ENCODE measurements around the gene EPM2A.
"Not testable (repeated sequence)": the region's sequence is repeated elsewhere in the genome, so short reads cannot be mapped to it uniquely, and the experiment has no call there.

Gene EPM2A

DNA sequence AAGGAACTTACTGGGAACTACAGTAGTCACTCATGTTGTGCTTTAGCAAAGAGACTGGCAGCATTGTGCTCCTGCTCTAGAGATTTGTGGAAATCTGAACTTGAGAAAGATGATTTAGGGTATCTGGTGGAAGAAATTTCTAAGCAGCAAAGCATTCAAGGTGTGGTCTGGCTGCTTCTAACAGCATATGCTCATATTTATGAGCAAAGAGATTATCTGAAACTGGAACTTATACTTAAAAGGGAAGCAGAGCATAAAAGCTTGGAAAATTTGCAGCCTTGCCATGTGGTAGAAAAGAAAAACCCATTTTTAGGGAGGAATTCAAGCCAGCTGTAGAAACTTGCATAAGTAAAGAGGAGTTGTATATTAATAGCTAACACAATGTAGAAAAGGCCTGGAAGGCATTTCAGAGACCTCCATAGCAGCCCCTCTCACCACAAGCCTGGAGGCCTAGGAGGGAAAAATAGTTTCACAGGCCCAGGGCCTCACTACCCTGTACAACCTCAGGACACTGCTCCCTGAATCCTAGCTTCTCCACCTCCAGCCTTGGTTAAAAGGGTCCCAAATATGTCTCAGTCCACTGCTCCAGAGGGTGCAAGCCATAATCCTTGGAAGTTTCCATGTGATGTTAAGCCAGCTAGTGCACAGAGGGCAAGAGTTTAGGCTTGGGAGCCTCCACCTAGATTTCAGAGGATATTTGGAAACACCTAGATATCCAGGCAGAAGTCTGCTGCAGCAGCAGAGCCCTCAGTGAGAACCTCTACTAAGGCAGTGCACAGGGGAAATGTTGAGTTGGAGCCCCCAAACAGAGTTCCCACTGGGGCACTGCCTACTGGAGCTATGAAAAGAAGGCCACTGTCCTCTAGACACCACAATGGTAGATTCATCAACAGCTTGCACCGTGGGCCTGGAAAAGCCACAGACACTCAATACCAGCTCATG is 6.6 kb downstream of the EPM2A start:
- DNase-seq: no peak

GRCh38 chr6:145727817-145728388 is 7.4 kb downstream of the EPM2A start:
- DNase-seq: no peak

- no peak for DNase-seq
These were observed 9.8 kb downstream of the EPM2A start for GRCh38 chr6:145725570-145725969.

GRCh38 chr6:145723646-145724045 is 11.7 kb downstream of the EPM2A start:
- DNase-seq: no peak

GRCh38 chr6:145722190-145722589 is 13.1 kb downstream of the EPM2A start:
- no peak for DNase-seq

GRCh38 chr6:145721144-145721543 is 14.2 kb downstream of the EPM2A start:
- DNase-seq: no peak

GRCh38 chr6:145715426-145715825 is 19.9 kb downstream of the EPM2A start:
- DNase-seq: no peak

GRCh38 chr6:145714731-145715130 is 20.6 kb downstream of the EPM2A start:
- no peak for DNase-seq

GRCh38 chr6:145713773-145714172 is 21.5 kb downstream of the EPM2A start:
- DNase-seq: no peak

DNA sequence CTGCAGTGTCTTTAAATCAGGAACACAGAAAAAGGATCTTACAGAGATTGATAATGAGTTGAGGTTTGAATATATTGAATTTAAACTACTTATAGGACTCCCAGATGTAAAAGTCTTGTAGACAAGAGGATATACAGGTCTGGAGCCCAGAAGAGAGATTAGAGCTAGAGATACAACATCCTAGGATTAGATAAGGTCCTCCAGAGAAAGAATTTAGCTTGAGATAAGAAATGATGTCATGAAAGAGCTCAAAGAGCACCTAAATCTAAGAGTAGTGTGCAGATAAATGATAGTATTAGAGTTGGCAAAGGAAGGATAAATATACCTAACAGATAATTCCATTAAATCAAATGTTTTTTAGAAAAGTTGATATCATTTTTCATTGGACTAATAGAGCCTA is 23.9 kb downstream of the EPM2A start:
- DNase-seq: no peak

GRCh38 chr6:145707397-145707796 is 27.9 kb downstream of the EPM2A start:
- no peak for DNase-seq

- no peak for DNase-seq
These were observed 29.8 kb downstream of the EPM2A start for GRCh38 chr6:145705561-145705960.

DNA sequence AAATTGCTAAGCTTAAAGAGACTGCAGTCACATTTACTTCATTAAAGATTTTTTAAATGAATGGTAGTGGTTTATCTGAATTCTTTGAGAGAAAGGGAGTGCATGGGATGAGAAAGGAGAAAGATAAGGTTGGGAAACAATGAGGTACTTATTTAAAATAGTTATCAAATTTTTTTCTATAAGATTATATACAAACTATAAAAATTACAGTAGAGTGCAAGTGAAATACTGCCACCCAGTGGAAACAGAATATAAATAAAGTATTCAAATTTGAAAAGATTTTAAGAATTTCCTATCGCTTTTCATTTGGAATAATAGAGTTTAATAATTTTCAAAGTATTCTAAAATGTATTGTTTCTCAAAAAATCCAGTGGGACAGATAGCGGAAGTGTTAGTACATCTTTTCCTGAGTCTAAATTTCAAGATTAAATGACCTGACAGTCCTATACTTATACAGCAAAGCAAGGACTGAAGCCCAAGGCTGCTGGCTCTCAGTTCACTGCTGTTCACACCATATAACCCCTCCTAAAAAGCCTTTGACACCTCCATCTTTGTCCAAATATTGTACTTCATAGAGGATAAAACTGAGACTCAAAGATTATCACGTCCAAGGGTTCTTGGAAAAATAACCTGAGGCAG is 31.1 kb downstream of the EPM2A start:
- no peak for DNase-seq

GRCh38 chr6:145699462-145699861 is 35.9 kb downstream of the EPM2A start:
- no peak for DNase-seq

- not testable (repeated sequence) for DNase-seq
These were observed 37.9 kb downstream of the EPM2A start for GRCh38 chr6:145697401-145697800.

DNA sequence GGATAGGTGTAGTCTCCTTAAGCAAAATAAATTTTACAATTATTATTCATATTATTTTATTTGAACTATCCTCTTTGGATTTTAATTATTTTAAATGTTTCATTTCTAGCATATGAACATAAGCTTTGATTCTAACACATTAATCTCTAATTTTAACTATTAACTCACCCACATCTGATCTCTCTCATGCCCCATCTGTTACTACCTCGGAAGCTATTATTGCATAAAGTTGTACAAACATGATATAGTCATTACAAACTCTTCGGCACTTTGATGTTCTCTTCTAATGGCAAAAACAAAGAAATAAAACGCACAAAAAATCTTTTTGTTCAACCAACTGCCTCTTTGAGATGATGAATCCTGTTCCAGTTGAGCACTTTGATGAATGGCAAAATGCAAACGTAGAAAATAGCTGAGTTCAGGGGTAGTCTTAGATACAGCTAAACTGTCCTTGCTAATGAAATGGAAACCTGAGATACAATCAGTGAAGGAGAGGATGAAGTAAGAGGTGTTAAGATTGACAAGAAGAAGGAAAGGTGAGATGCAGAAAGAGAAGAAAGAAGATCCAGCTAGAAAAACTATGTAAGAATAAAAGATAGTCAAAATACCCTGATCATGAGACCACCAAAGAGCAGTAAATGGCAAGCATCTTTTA is 41.1 kb downstream of the EPM2A start:
- no peak for DNase-seq

DNA sequence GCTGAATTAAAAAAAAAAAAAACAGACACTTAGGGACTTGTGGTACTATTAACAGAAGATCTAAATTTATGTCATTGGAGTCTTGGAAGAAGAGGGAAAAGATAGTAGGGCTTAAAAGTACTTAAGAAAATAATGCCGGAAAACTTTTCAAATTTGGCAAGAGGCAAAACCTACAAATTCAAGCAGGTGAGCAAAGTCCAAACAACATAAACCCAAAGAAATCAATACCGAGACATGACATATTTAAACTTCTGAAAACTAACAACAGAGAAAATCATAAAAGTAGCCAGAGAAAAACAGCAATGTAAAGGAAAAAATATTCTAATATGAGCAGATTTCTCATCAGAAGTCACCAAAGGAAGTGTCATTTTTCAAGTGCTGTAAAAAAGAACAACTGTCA is 44.4 kb downstream of the EPM2A start:
- DNase-seq: no peak

DNA sequence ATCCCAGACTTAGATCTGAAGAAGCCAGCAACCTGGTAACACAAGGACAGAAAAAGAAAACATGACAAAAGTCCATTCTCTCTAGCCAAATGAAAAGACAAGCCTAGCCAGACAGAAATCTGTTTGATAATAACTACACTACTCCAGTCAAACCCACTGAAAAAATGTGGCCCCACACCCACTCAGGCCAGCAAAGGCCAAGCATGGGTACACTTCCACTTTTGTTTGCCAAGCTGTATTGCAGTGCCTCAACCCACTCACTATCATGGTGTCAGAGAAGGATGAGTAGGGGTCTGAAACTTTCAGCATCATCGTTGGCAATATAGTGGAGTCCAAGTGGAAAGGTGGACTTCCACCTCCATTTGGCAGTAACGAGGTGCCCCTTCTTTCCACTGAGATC is 45.8 kb downstream of the EPM2A start:
- DNase-seq: no peak

- no peak for DNase-seq
These were observed 46.8 kb downstream of the EPM2A start for GRCh38 chr6:145688493-145688905.

GRCh38 chr6:145685932-145686331 is 49.4 kb downstream of the EPM2A start:
- no peak for DNase-seq

DNA sequence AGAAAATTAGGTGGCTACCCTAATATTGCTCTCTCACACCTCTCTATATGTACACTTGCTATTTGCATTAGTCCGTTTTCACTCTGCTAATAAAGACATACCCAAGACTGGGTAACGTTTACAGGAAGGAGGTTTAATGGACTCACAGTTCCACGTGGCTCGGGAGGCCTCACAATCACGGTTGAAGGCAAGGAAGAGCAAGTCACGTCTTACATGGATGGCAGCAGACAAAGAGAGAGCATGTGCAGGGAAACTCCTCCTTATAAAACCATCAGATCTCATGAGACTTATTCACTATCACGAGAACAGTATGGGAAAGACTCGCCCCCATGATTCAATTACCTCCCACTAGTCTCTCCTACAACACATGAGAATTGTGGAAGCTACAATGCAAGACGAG is 53.4 kb downstream of the EPM2A start:
- no peak for DNase-seq

DNA sequence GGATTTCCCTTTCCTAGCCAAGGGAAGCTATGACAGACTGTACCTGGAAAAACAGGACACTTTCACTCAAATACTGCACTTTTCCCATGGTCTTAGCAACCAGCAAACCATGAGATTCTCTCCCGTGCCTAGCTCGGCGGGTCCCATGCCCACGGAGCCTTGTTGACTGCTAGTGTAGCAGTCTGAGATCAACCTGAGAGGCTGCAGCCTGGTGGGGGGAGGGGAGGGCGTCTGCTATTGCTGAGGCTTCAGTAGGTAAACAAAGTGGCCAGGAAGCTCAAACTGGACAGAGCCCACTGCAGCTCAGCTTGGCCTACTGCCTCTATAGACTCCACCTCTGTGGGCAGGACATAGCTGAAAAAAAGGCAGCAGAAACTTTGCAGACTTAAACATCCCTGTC is 61.8 kb downstream of the EPM2A start:
- no peak for DNase-seq

- no peak for DNase-seq
These were observed 65.0 kb downstream of the EPM2A start for GRCh38 chr6:145670311-145670710.

Data from stimulated activated CD4-positive, alpha-beta T cell treated with anti-CD3 and anti-CD28 coated beads, Interleukin-4, amount 100 ng/mL, for 1 hour (primary cell).